GM12878 (cell line): Measurements from ENCODE around the gene FAF1. TPM values are rescaled to one million over a fixed set of nuclear protein-coding genes. Genes with fewer than 3 reads are reported as not detected.
"Not testable (repeated sequence)": the region's sequence is repeated elsewhere in the genome, so short reads cannot be mapped to it uniquely, and the experiment has no call there.

Source experiments
- ATAC-seq: fragments of 200-7000 bp; cut with Tn5 transposase; 3 replicates; pipeline ENCODE4 v1.9.1; 2020; ENCODE audit warnings: mild to moderate bottlenecking, moderate library complexity
- BruUV-seq: library from RNA; stranded (reverse); fragments of 400-500 nt; replicated peaks from 2 replicates; lab custom pipeline; 2021; lab: Mats Ljungman, UMichigan
- CTCF ChIA-PET: fragments of 300-600 bp; sonication (Branson Sonifier 250); formaldehyde crosslinking; extraction: SDS; loops from one replicate; lab custom pipeline; 2021; ENCODE audit warnings: inconsistent platforms; lab: Yijun Ruan, JAX
- POLR2A ChIA-PET: fragments of 350-600 bp; formaldehyde crosslinking; extraction: SDS; loops from one replicate; lab custom pipeline; 2021; ENCODE audit warnings: inconsistent platforms; lab: Charles Lee
- RAD21 ChIA-PET: fragments of 300-600 bp; sonication (Branson Sonifier 250); formaldehyde crosslinking; loops from one replicate; lab custom pipeline; 2023; ENCODE audit warnings: antibody characterized with exemption; ENCODE audit not compliant: unreplicated experiment; lab: Charles Lee
- SMC1A ChIA-PET: fragments of 300-600 bp; sonication (Branson Sonifier 250); formaldehyde crosslinking; loops from one replicate; lab custom pipeline; 2023; ENCODE audit not compliant: unreplicated experiment, uncharacterized antibody; lab: Charles Lee
- DNase-seq: peaks from one replicate; pipeline ENCODE4 v3.0.0-alpha.2; 2011; ENCODE audit warnings: low read depth, low spot score
- FAIRE-seq: peaks from 3 replicates; lab custom pipeline; 2011; peaks lifted over from hg19 to GRCh38; lab: Jason Lieb, UNC
- H2AFZ ChIP-seq: 2 replicates; pipeline ENCODE4 v1.6.0; 2011; ENCODE audit warnings: low read depth, low read length, control low read depth; ENCODE audit not compliant: control insufficient read depth
- H3K27ac ChIP-seq: 2 replicates; pipeline ENCODE4 v1.5.1; 2011; ENCODE audit warnings: control low read depth; ENCODE audit not compliant: control insufficient read depth, insufficient read depth
- H3K27me3 ChIP-seq, 2 experiments: replicated peaks in 1 of 2; 2 replicates each; pipeline versions ENCODE4 v1.6.0 to v1.6.1; 2011; ENCODE audit warnings: low read length in 1 of 2; ENCODE audit not compliant: control insufficient read depth in 2 of 2, insufficient read depth in 2 of 2
- H3K36me3 ChIP-seq, 2 experiments: 2 replicates each; pipeline ENCODE4 v1.5.1; 2011; ENCODE audit warnings: low read length in 1 of 2; ENCODE audit not compliant: control insufficient read depth in 2 of 2, insufficient read depth in 2 of 2
- H3K4me1 ChIP-seq: 2 replicates; pipeline ENCODE4 v1.6.1; 2011; ENCODE audit warnings: mild to moderate bottlenecking, low read length, moderate library complexity, mixed read lengths; ENCODE audit not compliant: control insufficient read depth, insufficient read depth
- H3K4me2 ChIP-seq: 2 replicates; pipeline ENCODE4 v1.6.0; 2011; ENCODE audit warnings: control low read depth; ENCODE audit not compliant: control insufficient read depth, insufficient read depth
- H3K4me3 ChIP-seq: fragments of 200-600 bp; sonication (generic); 2 replicates; pipeline ENCODE4 v1.5.1; 2016
- H3K79me2 ChIP-seq: 2 replicates; pipeline ENCODE4 v1.6.0; 2011; ENCODE audit warnings: low read length; ENCODE audit not compliant: control insufficient read depth, insufficient read depth
- H3K9ac ChIP-seq: 2 replicates; pipeline ENCODE4 v1.8.0; 2011; ENCODE audit warnings: low read length, control low read depth, mixed read lengths; ENCODE audit not compliant: control insufficient read depth, insufficient read depth
- H3K9me3 ChIP-seq: replicated peaks from 3 replicates; pipeline ENCODE4 v1.5.1; 2011; ENCODE audit warnings: mild to moderate bottlenecking, low read length; ENCODE audit not compliant: control insufficient read depth, insufficient read depth
- H4K20me1 ChIP-seq: 2 replicates; pipeline ENCODE4 v1.6.0; 2011; ENCODE audit not compliant: control insufficient read depth, insufficient read depth
- ASH2L ChIP-seq: fragments of 300-600, 200-600 bp; sonication (generic); IDR thresholded peaks from 2 replicates; pipeline ENCODE4 v1.6.1; 2017; ENCODE audit warnings: low read depth, mild to moderate bottlenecking, borderline replicate concordance
- DPF2 ChIP-seq: fragments of 450-650 bp; IDR thresholded peaks from 2 replicates; pipeline ENCODE4 v1.6.1; 2017; ENCODE audit warnings: mild to moderate bottlenecking
- E2F8 ChIP-seq: fragments of 450-650 bp; IDR thresholded peaks from 2 replicates; pipeline ENCODE4 v1.6.1; 2018; ENCODE audit warnings: mild to moderate bottlenecking, low read depth, moderate library complexity; ENCODE audit not compliant: partially characterized antibody
- IRF4 ChIP-seq: IDR thresholded peaks from 2 replicates; pipeline ENCODE4 v1.6.1; 2011; ENCODE audit warnings: low read depth, low read length
- LARP7 ChIP-seq: fragments of 450-650 bp; IDR thresholded peaks from 2 replicates; pipeline ENCODE4 v1.6.1; 2017; ENCODE audit warnings: mild to moderate bottlenecking
- NFIC ChIP-seq: IDR thresholded peaks from 2 replicates; pipeline ENCODE4 v1.6.1; 2012; ENCODE audit warnings: low read depth, mild to moderate bottlenecking, inconsistent platforms, low read length, moderate library complexity
- NR2C1 ChIP-seq: fragments of 450-650 bp; IDR thresholded peaks from 2 replicates; pipeline ENCODE4 v1.6.1; 2017; ENCODE audit warnings: antibody characterized with exemption, mild to moderate bottlenecking, moderate library complexity
- POLR2A ChIP-seq: IDR thresholded peaks from 2 replicates; pipeline ENCODE4 v1.6.1; 2011; ENCODE audit warnings: low read depth, mild to moderate bottlenecking, low read length
- POU2F2 ChIP-seq: IDR thresholded peaks from 3 replicates; pipeline ENCODE4 v1.6.1; 2011; ENCODE audit warnings: low read depth, mild to moderate bottlenecking, low read length, borderline replicate concordance
- RB1 ChIP-seq: fragments of 450-650 bp; formaldehyde crosslinking; IDR thresholded peaks from 2 replicates; pipeline ENCODE4 v1.6.1; 2017; ENCODE audit warnings: mild to moderate bottlenecking, borderline replicate concordance
- STAT3 ChIP-seq: IDR thresholded peaks from 2 replicates; pipeline ENCODE4 v1.6.1; 2011; ENCODE audit warnings: low read depth, low read length, improper control_type of control experiment
- ZNF207 ChIP-seq: fragments of 450-650 bp; IDR thresholded peaks from 2 replicates; pipeline ENCODE4 v1.6.1; 2014; ENCODE audit warnings: antibody characterized with exemption, mild to moderate bottlenecking, borderline replicate concordance
- ZSCAN29 ChIP-seq: fragments of 450-650 bp; IDR thresholded peaks from 2 replicates; pipeline ENCODE4 v1.6.1; 2017; ENCODE audit warnings: mild to moderate bottlenecking, moderate library complexity
- WGBS: methylation state at CpG from one replicate; pipeline ENCODE4 v1.1.6; 2016; ENCODE audit warnings: low lambda C conversion rate; ENCODE audit not compliant: insufficient replicate concordance, insufficient coverage; ENCODE audit errors: missing lambda C conversion rate; 5-methylcytosine and 5-hydroxymethylcytosine counted together
- in situ Hi-C: fragments of 300-500 bp; cut with MboI; formaldehyde crosslinking; loops from 9 replicates; pipeline ENCODE4 v1.14.3; 2018; ENCODE audit warnings: mixed read lengths
- intact Hi-C: fragments of 100-400 bp; cut with micrococcal nuclease; formaldehyde crosslinking; loops from one replicate; pipeline ENCODE4 v1.14.2; 2022; ENCODE audit not compliant: unreplicated experiment
- polyA plus RNA-seq, 11 experiments: library from polyadenylated mRNA; depleted of rRNA in 4 of 11; unstranded in 6 of 11; stranded (reverse) in 5 of 11; fragments of >200 nt; fragmentation: Nextera tagmentation in 4 of 11; fragmentation: Illumina TruSeq in 1 of 11; extraction: Ambion mirVana in 4 of 11; extraction: Trizol in 1 of 11; gene quantifications; 1 replicate in 1 of 11; 2 replicates in 10 of 11; pipeline versions ENCODE4 v1.2.1 to v1.2.3, GENCODE V29; 2011 to 2016; ENCODE audit warnings: inconsistent platforms in 2 of 11, missing spikeins in 2 of 11, low read depth in 1 of 11
- total RNA-seq, 4 experiments: library from RNA; depleted of rRNA in 3 of 4; stranded (reverse); fragments of >200 nt in 3 of 4; fragmentation: Illumina TruSeq in 1 of 4; extraction: Trizol in 1 of 4; gene quantifications; 2 replicates each; pipeline versions ENCODE4 v1.2.1 to v1.2.3, GENCODE V29; 2013 to 2021

FAF1 gene
- total and polyA plus RNA-seq, 10 of the 15 experiments (the other 5 are each of a cell fraction or from before 2014, with no cell fraction given) = 8.6 to 54.5 (median 23.7) TPM

GRCh38 chr1:50873458-50874187, 86.4 kb downstream of the FAF1 start (continued):
- TF ChIP-seq STAT3 (peak; percentile 69; the same call in 1 of the 2 replicates), IRF4 (0 out of 2 replicates have a peak, but pooled peaks have one; percentile 66), DPF2 (peak; percentile 38; the same call in 1 of the 2 replicates), LARP7 (0 out of 2 replicates have a peak, but pooled peaks have one; percentile 25), E2F8 (peak; percentile 57), NFIC (no peak), RB1 (0 out of 2 replicates have a peak, but pooled peaks have one; percentile 80), NR2C1 (no peak), ZSCAN29 (no peak), ASH2L (no peak), ZNF207 (0 out of 2 replicates have a peak, but pooled peaks have one; percentile 27), POLR2A (no peak), POU2F2 (peak; percentile 80; the same call in 2 of the 3 replicates)

GRCh38 chr1:50864845-50865244, 95.2 kb downstream of the FAF1 start:
- H3K9me3 ChIP-seq, H4K20me1 ChIP-seq, H3K4me3 ChIP-seq, ATAC-seq, H3K36me3 ChIP-seq, H3K27me3 ChIP-seq, H3K4me1 ChIP-seq, H3K9ac ChIP-seq, RAD21 ChIA-PET, CTCF ChIA-PET, H3K79me2 ChIP-seq, intact Hi-C loops, H2AFZ ChIP-seq, DNase-seq, H3K27ac ChIP-seq, in situ Hi-C loops, FAIRE-seq, POLR2A ChIA-PET, H3K4me2 ChIP-seq, BruUV-seq, SMC1A ChIA-PET: not testable (repeated sequence)
- 100% methylated on average over 3 of the region's 3 CpGs for WGBS
